ENCODE data around the gene HCN2.

DNA sequence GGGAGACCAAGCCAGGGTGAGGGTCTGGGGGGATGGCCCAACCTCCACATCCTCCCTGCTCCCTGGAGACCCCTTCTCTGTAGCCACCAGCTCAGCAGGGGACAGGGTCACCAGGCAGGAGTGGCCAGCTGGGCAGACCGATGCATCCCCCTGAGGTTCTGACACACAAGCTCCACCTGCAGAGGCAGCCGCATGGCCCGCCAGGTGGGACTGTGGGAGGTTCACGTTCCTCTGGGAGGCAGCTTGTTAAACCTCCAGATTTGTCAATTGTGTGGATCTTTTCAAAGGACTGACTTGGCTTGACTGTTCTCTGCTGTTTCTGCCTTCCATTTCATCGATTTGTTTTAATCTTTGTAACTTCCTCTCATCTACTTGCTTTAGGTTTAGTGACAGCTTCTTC, 35.6 kb downstream of the HCN2 start:
- TF ChIP-seq, protein P1, sequence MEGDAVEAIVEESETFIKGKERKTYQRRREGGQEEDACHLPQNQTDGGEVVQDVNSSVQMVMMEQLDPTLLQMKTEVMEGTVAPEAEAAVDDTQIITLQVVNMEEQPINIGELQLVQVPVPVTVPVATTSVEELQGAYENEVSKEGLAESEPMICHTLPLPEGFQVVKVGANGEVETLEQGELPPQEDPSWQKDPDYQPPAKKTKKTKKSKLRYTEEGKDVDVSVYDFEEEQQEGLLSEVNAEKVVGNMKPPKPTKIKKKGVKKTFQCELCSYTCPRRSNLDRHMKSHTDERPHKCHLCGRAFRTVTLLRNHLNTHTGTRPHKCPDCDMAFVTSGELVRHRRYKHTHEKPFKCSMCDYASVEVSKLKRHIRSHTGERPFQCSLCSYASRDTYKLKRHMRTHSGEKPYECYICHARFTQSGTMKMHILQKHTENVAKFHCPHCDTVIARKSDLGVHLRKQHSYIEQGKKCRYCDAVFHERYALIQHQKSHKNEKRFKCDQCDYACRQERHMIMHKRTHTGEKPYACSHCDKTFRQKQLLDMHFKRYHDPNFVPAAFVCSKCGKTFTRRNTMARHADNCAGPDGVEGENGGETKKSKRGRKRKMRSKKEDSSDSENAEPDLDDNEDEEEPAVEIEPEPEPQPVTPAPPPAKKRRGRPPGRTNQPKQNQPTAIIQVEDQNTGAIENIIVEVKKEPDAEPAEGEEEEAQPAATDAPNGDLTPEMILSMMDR (IDR thresholded peaks at IDR 0.05 in 2 of 3, conservative IDR thresholded peaks at IDR 0.05 in 1 of 3; ENCODE audit: control insufficient read depth in 2 of 3, extremely low read depth in 1 of 3, insufficient read depth in 1 of 3, low read depth in 3 of 3, low read length in 3 of 3), result no peak
- no peak for TF ChIP-seq NR2C2 (IDR thresholded peaks at IDR 0.05; ENCODE audit: borderline replicate concordance, control insufficient read depth, insufficient read length, low read depth)
- TF ChIP-seq ETV6 (conservative IDR thresholded peaks at IDR 0.05 in 1 of 2, IDR thresholded peaks at IDR 0.05 in 1 of 2; ENCODE audit: borderline replicate concordance in 1 of 2, low read depth in 1 of 2), result no peak
- no peak for TF ChIP-seq POLR2AphosphoS5 (IDR thresholded peaks at IDR 0.05; ENCODE audit: low read length)
- TF ChIP-seq, protein P2, sequence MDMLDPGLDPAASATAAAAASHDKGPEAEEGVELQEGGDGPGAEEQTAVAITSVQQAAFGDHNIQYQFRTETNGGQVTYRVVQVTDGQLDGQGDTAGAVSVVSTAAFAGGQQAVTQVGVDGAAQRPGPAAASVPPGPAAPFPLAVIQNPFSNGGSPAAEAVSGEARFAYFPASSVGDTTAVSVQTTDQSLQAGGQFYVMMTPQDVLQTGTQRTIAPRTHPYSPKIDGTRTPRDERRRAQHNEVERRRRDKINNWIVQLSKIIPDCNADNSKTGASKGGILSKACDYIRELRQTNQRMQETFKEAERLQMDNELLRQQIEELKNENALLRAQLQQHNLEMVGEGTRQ (IDR thresholded peaks at IDR 0.05; ENCODE audit: borderline replicate concordance, low read depth, low read length), result no peak
- TF ChIP-seq NRF1 (conservative IDR thresholded peaks at IDR 0.05; ENCODE audit: low read depth, low read length), result no peak
- TF ChIP-seq POLR2A (IDR thresholded peaks at IDR 0.05; ENCODE audit: low read depth, low read length), result no peak
- TF ChIP-seq JUND (IDR thresholded peaks at IDR 0.05; ENCODE audit: low read depth, low read length), result no peak
- no peak for TF ChIP-seq BACH1 (IDR thresholded peaks at IDR 0.05; ENCODE audit: borderline replicate concordance)
